Ovary (tissue), 9 donors: Measurements from ENCODE around the gene GAPT. TPM values are rescaled to one million over a fixed set of nuclear protein-coding genes. Genes with fewer than 3 reads are reported as not detected.

ENCODE experiments used
- DNase-seq, 5 donors: peaks; one replicate each; pipeline ENCODE4 v3.0.0-alpha.2; 2019 to 2020
- H3K27ac ChIP-seq, 2 donors: fragments of 200-600 bp; one replicate each; pipeline versions ENCODE4 v1.5.1 to v1.8.0; 2019 to 2022
- H3K27me3 ChIP-seq: fragments of 200-600 bp; one replicate; pipeline ENCODE4 v1.8.0; 2022
- H3K36me3 ChIP-seq: fragments of 200-600 bp; sonication (generic); one replicate; pipeline ENCODE4 v1.5.1; 2019
- H3K4me1 ChIP-seq: one replicate; pipeline ENCODE4 v1.8.1; 2013; ENCODE audit warnings: mild to moderate bottlenecking, moderate library complexity; ENCODE audit not compliant: insufficient read depth
- H3K4me3 ChIP-seq: fragments of 200-600 bp; sonication (generic); one replicate; pipeline ENCODE4 v1.5.1; 2017
- H3K9me3 ChIP-seq, 2 donors: fragments of 200-600 bp in 1 of 2; sonication (generic) in 1 of 2; one replicate each; pipeline versions ENCODE4 v1.5.1 to v1.8.1; 2013 to 2019; ENCODE audit warnings: mild to moderate bottlenecking in 1 of 2, moderate library complexity in 1 of 2
- CTCF ChIP-seq, 3 donors: fragments of 450-650 bp in 2 of 3; fragments of 200-600 bp in 1 of 3; IDR thresholded peaks; one replicate each; pipeline versions ENCODE4 v1.5.1 to v1.8.0; 2016 to 2022; ENCODE audit warnings: antibody characterized with exemption in 3 of 3, mild to moderate bottlenecking in 1 of 3
- EP300 ChIP-seq: sonication (generic); formaldehyde crosslinking; IDR thresholded peaks from one replicate; pipeline ENCODE4 v1.6.1; 2017; ENCODE audit warnings: antibody characterized with exemption
- POLR2A ChIP-seq: fragments of 450-650 bp; IDR thresholded peaks from one replicate; pipeline ENCODE4 v1.6.1; 2017; ENCODE audit warnings: antibody characterized with exemption, mild to moderate bottlenecking, moderate library complexity
- WGBS, 3 donors: extraction: QIAGEN DNeasy Blood & Tissue Kit in 1 of 3; methylation state at CpG; one replicate each; pipeline versions ENCODE4 v1.1.5 to v1.1.7; 2013 to 2017; 5-methylcytosine and 5-hydroxymethylcytosine counted together
- intact Hi-C, 4 donors: fragments of 100-400 bp; cut with DNase I; formaldehyde crosslinking; loops; one replicate each; pipeline versions ENCODE4 v1.11.0 to v1.15.1; 2022 to 2023
- polyA plus RNA-seq, 2 donors: library from polyadenylated mRNA; stranded (reverse); fragments of 200-250 nt in 1 of 2; fragments of 350-450 nt in 1 of 2; fragmentation: Illumina TruSeq in 1 of 2; extraction: RNeasy Lipid Tissue Mini Kit (QIAGEN cat#74804) in 1 of 2; gene quantifications; one replicate each; pipeline ENCODE4 v1.2.3, GENCODE V29; 2013 to 2014
- total RNA-seq, 7 donors: library from RNA; depleted of rRNA in 2 of 7; stranded (reverse); fragments of >200 nt in 2 of 7; fragmentation: NEBNext Ultra II Directional in 3 of 7; extraction: Animal tissue kit (Norgen Biotek cat#: 25700) in 3 of 7; gene quantifications; one replicate each; pipeline versions ENCODE4 v1.1.0 to v1.2.4, GENCODE V29; 2016 to 2023
- donor health status: DM: no; HTN: no; CAD: no; lungs with moderate emphysema.
- donor health status: DM: no; HTN: no; CAD: no.
- donor health status: Bipolar disorder and iron deficiency.
- donor health status: DM: yes; HTN: yes; CAD: no.
- donor health status: DM: no; HTN: no; CAD: no.
- donor health status: DM: yes; HTN: yes; CAD: no.

GAPT gene
- total and polyA plus RNA-seq, 9 donors = 0.07 to 2.2 (median 0.50) TPM; not detected in 1

DNA sequence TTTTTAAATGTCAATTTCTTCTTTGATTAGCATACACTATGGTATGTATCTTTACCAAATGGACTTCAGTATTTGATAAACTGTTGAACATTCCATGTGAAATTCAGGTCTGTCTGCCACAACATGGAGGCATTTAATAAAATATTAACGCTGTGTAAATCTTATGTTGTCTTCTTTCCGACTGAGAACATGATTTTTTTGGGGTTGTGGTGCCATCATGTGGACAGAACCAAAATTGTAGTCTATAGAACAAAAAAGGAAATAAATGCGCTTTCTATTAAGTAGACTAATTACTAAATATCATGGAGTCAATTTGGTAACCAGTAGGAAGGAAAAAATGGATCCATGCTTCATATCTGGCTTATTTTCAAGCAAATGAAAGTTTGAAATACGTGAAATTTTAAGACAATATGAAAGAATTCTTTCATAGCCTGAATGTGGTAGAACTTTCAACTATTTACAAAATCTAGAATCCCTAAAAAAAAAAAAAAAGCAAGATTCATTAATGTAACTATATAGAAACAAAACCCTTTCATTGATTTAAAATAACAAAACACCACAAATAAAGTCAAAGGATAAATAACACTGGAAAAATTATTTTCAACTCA lies 28.5 kb upstream of the GAPT start:
- peaks cover 2% of the 10 kb centered on the region for H3K4me1 ChIP-seq
- DNase-seq = peak in 1 of 5 donors; percentile 49

DNA sequence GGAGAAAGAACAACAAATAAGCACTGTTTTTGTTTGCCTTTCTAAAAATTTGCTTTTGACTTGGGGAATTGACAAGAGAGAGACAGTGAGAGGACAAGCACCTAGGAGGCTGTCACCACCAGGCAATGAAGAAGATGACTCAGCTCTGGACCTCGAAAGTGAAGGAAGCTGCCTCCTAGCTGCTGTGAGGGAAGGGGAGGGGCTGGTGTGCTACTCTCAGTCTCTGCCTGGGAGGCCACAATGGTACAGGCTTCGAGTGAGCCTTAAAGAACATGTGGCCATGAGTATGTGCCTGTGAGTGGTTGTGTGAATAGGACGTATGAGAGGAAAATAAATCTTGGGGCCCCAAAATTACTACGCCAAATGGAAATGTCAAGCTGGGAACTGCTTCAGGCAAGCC lies 24.3 kb upstream of the GAPT start:
- Histone ChIP-seq H3K4me1 (no peaks in the 10 kb centered on the region), H3K36me3 (no peaks in the 10 kb centered on the region), H3K4me3 (no peak overlapping the region), H3K27ac (no peak overlapping the region), H3K9me3 (no peaks in the 10 kb centered on the region), H3K27me3 (no peaks in the 10 kb centered on the region)
- intact Hi-C loops = no loop called here
- WGBS, 3 donors = 42 to 54% (median 52%) methylated on average over 4 of the region's 4 CpGs
- DNase-seq = no peak
- TF ChIP-seq CTCF (IDR thresholded peaks at IDR 0.05) (no peak), EP300 (no peak), POLR2A (no peak)

More for the DNA sequence above, 28.5 kb upstream of the GAPT start:
- TF ChIP-seq CTCF (IDR thresholded peaks at IDR 0.05) (peak in 2 of 3 donors; percentile 62 to 69), POLR2A (no peak)
- Histone ChIP-seq H3K4me3 (no peak overlapping the region), H3K27ac (no peak overlapping the region), H3K27me3 (no peaks in the 10 kb centered on the region), H3K36me3 (no peaks in the 10 kb centered on the region), H3K9me3 (no peaks in the 10 kb centered on the region)
- 4 to 7% (median 4%) methylated on average over 4 of the region's 4 CpGs for WGBS, 3 donors
- intact Hi-C loops = loop anchor here (5.0 kb wide), 3 partner anchors 680 to 1165 kb away; no protein-coding TSS in a partner anchor

GRCh38 chr5:58469896-58470295 lies 21.3 kb upstream of the GAPT start:
- H3K27ac ChIP-seq = no peak overlapping the region
- H3K4me3 ChIP-seq = no peak overlapping the region
- WGBS, 3 donors = 84 to 89% (median 88%) methylated on average over 2 of the region's 2 CpGs
- DNase-seq = no peak
- intact Hi-C loops = no loop called here
- no peaks in the 10 kb centered on the region for H3K9me3 ChIP-seq
- no peaks in the 10 kb centered on the region for H3K36me3 ChIP-seq
- TF ChIP-seq EP300 (no peak), POLR2A (no peak), CTCF (IDR thresholded peaks at IDR 0.05) (no peak)
- H3K27me3 ChIP-seq = no peaks in the 10 kb centered on the region
- H3K4me1 ChIP-seq = no peaks in the 10 kb centered on the region

GRCh38 chr5:58475404-58475803 lies 15.8 kb upstream of the GAPT start:
- no peaks in the 10 kb centered on the region for H3K36me3 ChIP-seq
- no peaks in the 10 kb centered on the region for H3K27me3 ChIP-seq
- no peaks in the 10 kb centered on the region for H3K9me3 ChIP-seq
- intact Hi-C loops = no loop called here
- no peak for DNase-seq
- TF ChIP-seq POLR2A (no peak), EP300 (no peak), CTCF (IDR thresholded peaks at IDR 0.05) (no peak)
- H3K27ac ChIP-seq = no peak overlapping the region
- WGBS, 3 donors = 75 to 91% (median 88%) methylated on average over 3 of the region's 3 CpGs
- no peak overlapping the region for H3K4me3 ChIP-seq
- no peaks in the 10 kb centered on the region for H3K4me1 ChIP-seq
